Activated CD8-positive, alpha-beta memory T cell treated with anti-CD3 and anti-CD28 coated beads for 4 hours (primary cell): ENCODE data around the gene LIPJ.

ENCODE experiments used
- DNase-seq, 2 donors: peaks; one replicate each; pipeline ENCODE4 v3.0.0-alpha.2; 2020; ENCODE audit warnings: low read depth in 2 of 2

Gene LIPJ

DNA sequence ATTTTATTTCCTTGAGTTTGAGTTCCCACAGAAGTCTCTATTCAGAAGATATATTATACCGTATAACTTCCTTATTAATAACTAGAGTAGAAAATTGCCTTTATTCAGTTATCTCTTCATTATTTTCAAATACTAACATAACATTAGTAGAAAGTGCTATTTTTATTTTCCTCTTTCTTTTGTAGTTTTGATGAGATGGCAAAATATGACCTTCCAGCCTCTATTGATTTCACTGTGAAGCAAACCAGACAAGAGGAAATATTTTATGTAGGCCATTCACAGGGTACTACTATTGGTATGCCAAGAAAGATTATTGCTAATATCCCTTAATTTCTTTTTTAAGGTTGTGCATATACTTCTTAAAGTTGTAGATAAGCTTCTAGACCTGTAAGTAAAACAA, 7.9 kb downstream of the LIPJ start:
- no peak for DNase-seq

DNA sequence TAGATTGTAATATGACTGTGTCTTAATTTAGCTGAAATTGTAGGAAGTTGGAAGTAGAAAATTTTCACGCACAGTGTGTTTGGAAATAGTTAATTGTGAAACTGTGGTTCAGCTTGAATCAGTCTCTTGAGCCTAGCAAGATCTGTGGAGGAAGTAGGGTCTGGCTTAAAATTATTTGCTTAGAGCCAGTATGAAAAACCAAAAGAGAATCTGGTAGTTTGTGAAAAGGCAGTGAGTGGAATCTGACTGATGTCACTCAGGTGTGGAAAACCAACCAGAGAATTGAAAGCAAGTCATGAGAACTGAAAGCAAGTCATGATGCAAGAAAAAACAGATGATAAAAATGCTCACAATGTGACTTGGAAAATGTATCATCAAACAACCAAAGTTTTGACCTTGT, 11.5 kb downstream of the LIPJ start:
- no peak for DNase-seq

DNA sequence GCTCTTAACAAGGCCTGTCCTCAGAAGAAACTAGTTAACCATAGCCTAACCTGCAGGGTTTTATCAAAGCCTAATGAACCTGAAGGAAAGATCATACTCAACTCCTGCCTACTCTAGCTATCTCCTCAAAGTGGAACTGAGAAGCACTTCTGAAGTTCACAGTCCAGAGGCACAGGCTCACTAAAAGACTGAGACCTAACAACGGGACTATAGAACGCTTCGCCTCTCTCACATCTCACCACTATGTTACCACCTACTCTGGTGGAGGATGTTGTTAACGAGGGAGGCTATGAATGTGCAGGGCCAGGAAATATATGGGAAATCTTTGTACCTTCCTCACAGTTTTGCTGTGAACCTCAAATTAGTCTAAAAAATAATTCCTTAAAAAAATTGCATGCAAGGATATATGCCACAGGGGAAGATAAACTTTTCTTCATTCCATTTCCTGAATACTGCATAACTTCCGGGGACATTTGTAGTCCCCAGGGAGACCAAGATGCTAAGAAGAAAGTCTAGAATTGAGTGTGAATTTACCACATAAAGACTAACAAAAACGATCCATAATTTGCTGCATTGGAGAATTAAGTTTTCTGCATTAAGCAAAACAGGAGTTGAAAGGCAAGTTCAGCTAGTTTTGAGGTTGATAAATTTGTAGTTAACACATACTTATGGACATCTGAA, 21.6 kb downstream of the LIPJ start:
- DNase-seq, result no peak

DNA sequence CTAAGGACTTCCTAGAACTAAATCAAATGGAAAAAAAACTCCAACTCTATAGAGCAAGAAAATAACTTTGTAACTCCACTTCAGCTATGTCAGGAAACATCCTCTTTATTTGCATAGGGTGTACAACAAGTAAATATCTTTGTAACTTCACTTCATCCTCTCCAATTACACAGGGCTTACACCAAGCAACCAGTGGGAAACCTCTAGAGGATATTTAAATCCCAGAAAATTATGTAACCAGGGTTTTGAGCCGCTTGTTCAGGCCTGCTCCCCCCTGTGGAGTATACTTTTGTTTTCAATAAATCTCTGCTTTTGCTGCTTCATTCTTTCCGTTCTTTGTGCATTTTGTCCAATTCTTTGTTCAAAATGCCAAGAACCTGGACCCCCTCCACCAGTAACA, 22.2 kb downstream of the LIPJ start:
- no peak for DNase-seq

DNA sequence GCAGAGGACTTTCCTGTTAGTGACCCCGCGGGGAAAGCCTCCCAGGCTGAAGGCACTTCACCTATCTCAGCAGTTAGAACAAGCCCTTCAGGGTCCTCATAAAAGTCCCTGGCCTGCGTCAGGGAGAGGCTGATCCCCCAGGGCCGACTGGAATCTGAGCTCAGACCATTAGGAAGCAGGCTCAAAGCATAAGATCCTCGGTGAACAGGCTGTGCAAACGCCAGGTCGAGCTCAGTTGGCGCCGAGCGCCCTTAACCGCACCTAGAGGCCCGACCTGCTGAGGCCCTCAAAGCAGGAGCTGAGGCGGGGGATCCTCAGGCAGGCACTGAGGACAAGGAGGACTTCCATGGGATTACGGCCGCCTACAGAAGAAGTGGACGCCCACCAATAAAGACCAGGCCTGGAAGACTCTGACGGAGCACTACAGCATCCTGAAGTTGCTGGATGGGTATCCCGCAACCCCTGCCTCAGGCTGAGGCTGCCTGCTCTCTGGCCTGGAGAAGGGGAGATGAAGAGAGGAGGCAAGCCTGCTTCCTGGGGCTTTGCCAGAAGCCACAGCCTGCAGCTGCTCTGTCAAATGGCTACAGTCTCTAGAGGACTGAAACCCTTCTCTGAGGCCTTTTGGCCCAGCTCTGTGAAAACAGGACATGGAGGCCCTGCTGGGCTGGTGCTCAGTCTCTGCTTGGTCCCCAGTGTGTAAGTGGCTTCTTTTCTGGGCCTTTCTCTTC, 29.9 kb downstream of the LIPJ start:
- no peak for DNase-seq

DNA sequence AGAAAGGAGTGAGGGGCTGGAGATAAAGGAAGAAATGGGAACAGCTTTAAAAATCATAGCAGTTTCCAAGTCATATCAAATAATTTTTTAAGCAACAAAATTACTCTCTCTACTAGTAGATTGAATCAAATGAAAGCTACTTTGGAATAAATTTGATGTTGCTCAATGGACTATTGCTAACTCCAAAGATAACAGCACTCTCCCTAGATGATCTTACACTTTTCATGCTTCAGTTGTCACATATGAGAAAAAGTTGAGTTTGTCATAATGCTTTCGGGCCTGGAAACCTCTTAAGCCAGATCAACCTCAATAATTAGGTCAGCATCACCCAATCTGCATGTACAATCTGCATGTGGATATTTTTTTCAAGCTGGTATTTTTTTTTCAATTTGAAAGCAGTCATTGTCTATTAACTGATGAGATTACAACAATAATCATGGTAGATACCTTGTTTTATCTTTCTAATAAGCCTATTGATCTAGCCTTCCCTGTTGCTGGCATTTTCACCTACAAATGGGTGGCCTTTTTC, 31.3 kb downstream of the LIPJ start:
- no peak for DNase-seq

DNA sequence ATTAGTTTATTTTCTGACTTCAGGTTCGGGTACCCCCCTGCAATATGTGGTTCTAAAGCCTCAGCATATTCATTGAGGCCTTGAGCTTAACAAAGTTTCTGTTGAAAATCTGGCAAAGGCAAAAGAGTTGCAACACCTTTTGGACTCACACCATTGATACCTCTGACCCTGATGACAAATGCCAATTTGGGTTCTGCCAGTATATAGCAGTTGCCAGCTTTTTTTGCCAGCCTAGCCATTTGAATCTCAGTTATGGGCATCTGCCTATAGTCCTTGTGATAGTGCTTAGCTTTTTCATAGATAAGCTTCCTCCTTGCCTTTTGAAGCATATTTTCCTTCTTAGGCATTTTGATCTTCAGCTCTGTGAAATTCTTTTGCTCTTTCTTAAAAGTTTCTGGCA, 31.9 kb downstream of the LIPJ start:
- DNase-seq, result no peak

DNA sequence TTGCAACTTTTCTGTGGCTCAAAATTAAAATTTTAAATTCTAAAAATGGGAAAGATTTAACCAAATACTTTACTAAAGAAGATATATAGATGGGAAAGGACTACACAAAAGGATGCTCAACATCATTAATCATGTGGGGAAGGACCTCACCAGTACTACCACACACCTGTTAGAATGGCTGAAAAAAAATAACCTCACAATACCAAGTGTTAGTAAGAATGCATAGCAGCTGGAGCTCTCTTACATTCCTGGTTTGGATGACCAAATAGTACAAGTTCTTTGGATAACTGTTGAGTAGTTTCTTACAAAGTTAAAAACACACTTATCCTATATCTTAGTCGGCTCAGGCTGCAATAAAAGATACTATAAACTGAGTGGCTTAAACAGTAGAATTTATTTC, 33.9 kb downstream of the LIPJ start:
- no peak for DNase-seq

DNA sequence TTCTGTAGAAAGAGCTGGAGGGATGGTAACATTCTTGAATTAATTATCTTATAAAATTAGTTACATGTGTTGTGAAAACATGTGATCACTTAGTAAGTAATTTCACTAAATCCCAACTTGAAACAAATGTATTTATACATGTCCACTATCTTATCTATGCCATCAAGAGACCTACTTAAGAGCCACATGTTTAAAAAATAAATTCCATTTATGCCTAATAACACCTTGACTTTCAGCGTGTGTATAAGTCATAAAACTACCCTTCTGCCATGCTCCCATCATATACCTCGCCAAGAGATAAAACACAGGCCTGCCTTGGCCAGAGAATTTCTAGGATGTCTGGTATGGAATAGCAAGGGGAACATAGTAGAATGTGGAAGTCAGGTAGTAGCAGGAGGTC, 37.3 kb downstream of the LIPJ start:
- no peak for DNase-seq

DNA sequence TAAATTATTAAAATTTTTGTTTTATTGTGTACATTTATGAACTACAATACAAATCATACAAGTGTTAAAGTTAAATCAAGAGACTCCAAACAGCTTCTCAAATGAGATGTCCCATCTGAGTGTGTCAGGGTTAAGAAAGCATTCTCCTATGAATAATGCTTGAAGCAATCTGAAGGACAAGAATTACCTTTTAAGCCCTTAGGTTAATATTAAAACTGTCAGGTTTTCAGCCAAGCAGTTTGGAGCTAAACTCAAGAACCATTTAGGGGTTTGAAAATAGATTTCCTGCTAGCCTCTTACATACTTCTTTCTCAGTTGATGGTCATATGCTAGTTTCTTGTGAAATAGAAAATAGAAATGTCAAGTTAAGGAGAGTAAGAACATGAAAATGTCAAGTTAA, 38.3 kb downstream of the LIPJ start:
- DNase-seq, result no peak

DNA sequence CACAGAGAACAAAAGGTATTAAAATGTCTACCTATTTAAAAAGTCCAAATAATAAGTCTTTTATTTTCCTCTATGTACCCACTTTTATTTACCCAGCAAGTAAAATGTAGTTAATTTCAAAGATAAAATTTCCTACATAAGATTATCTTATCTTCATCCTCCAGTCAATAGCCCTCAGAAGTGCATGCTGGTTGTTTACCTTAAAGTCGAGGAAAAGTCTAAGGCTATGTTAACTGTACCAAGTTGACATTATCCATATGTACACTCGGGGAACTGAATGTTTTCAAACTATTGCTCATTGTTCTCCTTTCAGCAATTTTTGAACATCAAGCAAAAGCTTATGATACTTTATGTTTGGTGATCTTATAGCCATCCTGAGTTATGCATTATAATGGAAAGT, 53.6 kb downstream of the LIPJ start:
- no peak for DNase-seq

DNA sequence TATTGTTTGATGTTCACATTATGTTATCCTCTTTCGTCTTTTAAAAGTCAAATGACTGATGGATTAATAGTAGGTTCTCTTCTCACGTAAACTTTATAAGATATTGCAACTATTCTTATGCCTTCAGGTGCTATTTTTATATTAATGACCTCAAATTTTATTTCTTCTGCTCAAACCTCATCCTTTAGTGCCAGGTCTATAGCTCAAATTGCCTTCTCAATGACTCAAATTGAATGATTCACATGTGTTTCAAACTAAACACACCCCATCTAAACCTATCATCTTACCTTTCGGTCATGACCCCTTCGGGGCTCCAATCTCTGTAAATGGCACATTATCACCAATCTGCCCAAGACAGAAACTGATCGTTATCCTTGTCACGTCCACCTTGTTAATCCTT, 55.6 kb downstream of the LIPJ start:
- no peak for DNase-seq

DNA sequence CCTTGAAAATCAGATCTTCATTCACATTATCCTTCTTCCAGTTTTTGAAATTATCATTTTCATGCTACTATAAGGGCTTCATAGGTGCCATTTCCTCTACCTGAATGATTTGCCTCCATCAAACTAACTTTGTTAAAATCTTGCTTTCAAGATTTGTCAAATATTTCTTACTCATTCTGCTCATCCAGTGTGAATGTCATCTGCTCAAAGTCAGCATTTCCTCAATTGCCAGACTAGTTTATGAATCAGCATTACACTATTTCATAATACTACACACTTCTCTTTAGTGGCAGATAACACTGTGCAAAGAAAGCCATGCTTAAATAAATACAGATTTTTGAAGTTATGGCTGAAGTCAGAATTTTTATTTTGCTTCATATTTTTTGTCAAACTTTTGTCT, 56.4 kb downstream of the LIPJ start:
- DNase-seq, result no peak

DNA sequence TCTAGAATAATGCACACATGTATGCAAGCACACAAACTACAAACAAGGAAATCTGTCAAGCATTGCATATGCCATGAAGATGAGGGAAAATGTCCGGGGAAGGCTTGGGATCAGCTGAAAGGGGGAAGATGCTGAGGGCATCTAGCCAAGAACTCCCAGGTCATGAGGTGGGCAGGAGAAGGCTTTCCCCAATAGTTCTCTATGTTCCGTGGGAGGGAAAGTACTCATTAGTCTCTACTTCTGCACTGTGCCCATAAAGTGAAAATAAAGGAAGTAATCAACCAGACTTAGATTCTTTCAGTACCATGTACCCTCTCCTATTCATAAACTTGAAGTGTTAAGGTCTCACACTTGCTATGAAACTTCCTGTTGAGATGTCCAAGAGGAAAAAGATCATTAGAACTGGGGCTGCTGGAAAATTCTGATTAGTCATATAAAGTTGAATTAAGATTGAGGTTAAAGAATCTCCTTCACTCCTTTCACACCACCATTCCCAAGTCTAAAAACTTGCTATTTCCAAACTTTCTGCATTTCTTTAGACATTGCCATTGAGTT, 60.6 kb downstream of the LIPJ start:
- DNase-seq, result no peak

DNA sequence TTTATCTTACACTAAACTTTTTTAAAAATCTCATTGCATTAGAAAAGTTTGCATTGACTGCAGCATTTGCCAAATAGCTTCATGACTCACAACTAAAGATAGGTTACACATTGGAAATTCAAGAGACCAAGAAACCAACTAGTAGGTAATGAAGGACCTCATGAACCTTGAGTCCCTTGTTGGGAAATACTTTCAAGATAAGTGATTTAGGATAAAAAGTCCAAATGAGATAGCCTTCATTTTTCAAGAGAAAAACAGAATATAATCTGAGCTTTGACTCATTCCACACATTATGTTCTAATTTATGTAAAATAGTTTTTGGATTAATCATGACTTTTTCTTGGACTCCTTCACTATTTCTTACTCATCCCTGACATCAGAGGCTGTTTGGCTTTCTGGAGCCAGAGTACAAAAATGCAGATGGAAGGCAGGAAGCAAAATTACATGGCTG, 64.6 kb downstream of the LIPJ start:
- DNase-seq, result no peak

DNA sequence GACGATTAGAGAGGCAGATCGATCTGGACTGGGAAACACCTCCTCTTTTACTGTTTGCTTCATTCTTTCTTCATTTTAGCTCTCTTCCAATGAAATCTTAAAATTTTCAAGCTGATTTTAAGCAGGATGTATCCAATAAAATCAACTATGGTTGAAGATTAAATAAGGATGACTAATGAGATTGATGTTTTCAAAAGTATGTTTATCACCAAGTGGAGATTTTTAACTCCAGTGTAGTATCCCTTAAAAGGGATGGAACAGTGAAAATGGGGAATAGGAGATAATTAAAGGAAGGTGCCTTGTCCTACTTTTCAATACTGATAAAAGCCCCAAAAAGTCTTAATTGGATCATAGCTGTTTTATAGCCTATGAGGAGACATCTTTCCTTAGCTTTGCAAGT, 66.1 kb downstream of the LIPJ start:
- no peak for DNase-seq
